Measurements from ENCODE around the gene PRIM1.

Gene PRIM1

GRCh38 chr12:56721721-56722120 lies 30.4 kb downstream of the PRIM1 start:
- no peak overlapping the region for H2AFZ ChIP-seq (ENCODE audit: low read depth, low read length)
- peaks cover 87% of the 10 kb centered on the region for H3K79me2 ChIP-seq (ENCODE audit: low read length)
- TF ChIP-seq EZH2phosphoT487 (IDR thresholded peaks at IDR 0.05; ENCODE audit: low read depth) (no peak), CTCF (IDR thresholded peaks at IDR 0.05; ENCODE audit: low read depth, low read length) (no peak)
- no peak overlapping the region for H3K27ac ChIP-seq (ENCODE audit: low read length)
- peaks cover 57% of the 10 kb centered on the region for H3K4me1 ChIP-seq (ENCODE audit: low read length)
- H3K9me3 ChIP-seq (ENCODE audit: insufficient read depth, low read length) = no peaks in the 10 kb centered on the region
- peaks cover 62% of the 10 kb centered on the region for H3K36me3 ChIP-seq (replicated peaks; ENCODE audit: low read depth, low read length)
- H3K4me3 ChIP-seq (ENCODE audit: low read length) = no peak overlapping the region
- H3K4me2 ChIP-seq (ENCODE audit: low read length) = peak overlapping the region; percentile 91
- H4K20me1 ChIP-seq (ENCODE audit: insufficient read depth, low read length) = peaks cover 75% of the 10 kb centered on the region
- H3K27me3 ChIP-seq (ENCODE audit: low read depth, low read length) = no peaks in the 10 kb centered on the region
- H3K9ac ChIP-seq (ENCODE audit: low read length) = no peak overlapping the region

GRCh38 chr12:56721216-56721615 lies 30.9 kb downstream of the PRIM1 start:
- Histone ChIP-seq H4K20me1 (ENCODE audit: insufficient read depth, low read length) (peaks cover 80% of the 10 kb centered on the region), H3K27me3 (ENCODE audit: low read depth, low read length) (no peaks in the 10 kb centered on the region), H3K4me3 (ENCODE audit: low read length) (no peak overlapping the region), H3K4me2 (ENCODE audit: low read length) (no peak overlapping the region), H3K36me3 (replicated peaks; ENCODE audit: low read depth, low read length) (peaks cover 66% of the 10 kb centered on the region), H3K9ac (ENCODE audit: low read length) (no peak overlapping the region), H2AFZ (ENCODE audit: low read depth, low read length) (no peak overlapping the region), H3K9me3 (ENCODE audit: insufficient read depth, low read length) (no peaks in the 10 kb centered on the region), H3K4me1 (ENCODE audit: low read length) (peaks cover 57% of the 10 kb centered on the region), H3K27ac (ENCODE audit: low read length) (no peak overlapping the region), H3K79me2 (ENCODE audit: low read length) (peaks cover 92% of the 10 kb centered on the region)
- TF ChIP-seq CTCF (IDR thresholded peaks at IDR 0.05; ENCODE audit: low read depth, low read length) = no peak
- TF ChIP-seq EZH2phosphoT487 (IDR thresholded peaks at IDR 0.05; ENCODE audit: low read depth) = no peak

GRCh38 chr12:56720731-56721151 lies 31.4 kb downstream of the PRIM1 start:
- H3K27ac ChIP-seq (ENCODE audit: low read length) = peak overlapping the region; percentile 4; the same call in 1 of the 2 replicates
- H3K9me3 ChIP-seq (ENCODE audit: insufficient read depth, low read length) = no peaks in the 10 kb centered on the region
- H3K4me2 ChIP-seq (ENCODE audit: low read length) = no peak overlapping the region
- peaks cover 71% of the 10 kb centered on the region for H3K36me3 ChIP-seq (replicated peaks; ENCODE audit: low read depth, low read length)
- H3K27me3 ChIP-seq (ENCODE audit: low read depth, low read length) = no peaks in the 10 kb centered on the region
- no peak overlapping the region for H3K4me3 ChIP-seq (ENCODE audit: low read length)
- H3K79me2 ChIP-seq (ENCODE audit: low read length) = peaks cover 93% of the 10 kb centered on the region
- peaks cover 85% of the 10 kb centered on the region for H4K20me1 ChIP-seq (ENCODE audit: insufficient read depth, low read length)
- no peak overlapping the region for H3K9ac ChIP-seq (ENCODE audit: low read length)
- peaks cover 53% of the 10 kb centered on the region for H3K4me1 ChIP-seq (ENCODE audit: low read length)
- H2AFZ ChIP-seq (ENCODE audit: low read depth, low read length) = no peak overlapping the region
- no peak for TF ChIP-seq EZH2phosphoT487 (IDR thresholded peaks at IDR 0.05; ENCODE audit: low read depth)
- no peak for TF ChIP-seq CTCF (IDR thresholded peaks at IDR 0.05; ENCODE audit: low read depth, low read length)

- no peaks in the 10 kb centered on the region for H3K9me3 ChIP-seq (ENCODE audit: insufficient read depth, low read length)
- H3K27me3 ChIP-seq (ENCODE audit: low read depth, low read length) = no peaks in the 10 kb centered on the region
- H3K4me2 ChIP-seq (ENCODE audit: low read length) = no peak overlapping the region
- H3K9ac ChIP-seq (ENCODE audit: low read length) = no peak overlapping the region
- peaks cover 52% of the 10 kb centered on the region for H3K4me1 ChIP-seq (ENCODE audit: low read length)
- H4K20me1 ChIP-seq (ENCODE audit: insufficient read depth, low read length) = peaks cover 99% of the 10 kb centered on the region
- no peak for TF ChIP-seq CTCF (IDR thresholded peaks at IDR 0.05; ENCODE audit: low read depth, low read length)
- no peak for TF ChIP-seq EZH2phosphoT487 (IDR thresholded peaks at IDR 0.05; ENCODE audit: low read depth)
- H3K79me2 ChIP-seq (ENCODE audit: low read length) = peaks cover 94% of the 10 kb centered on the region
- H3K4me3 ChIP-seq (ENCODE audit: low read length) = no peak overlapping the region
- H3K27ac ChIP-seq (ENCODE audit: low read length) = 0 out of 2 replicates have a peak overlapping the region, but pooled peaks have one; percentile 2
- H3K36me3 ChIP-seq (replicated peaks; ENCODE audit: low read depth, low read length) = peaks cover 74% of the 10 kb centered on the region
- no peak overlapping the region for H2AFZ ChIP-seq (ENCODE audit: low read depth, low read length)
Observed at GRCh38 chr12:56719056-56719455, 33.1 kb downstream of the PRIM1 start.
